Measurements from ENCODE around the gene OLFML3.
A peak's percentile ranks its signal among the peaks of the same experiment; 100 is the strongest.

Gene OLFML3

DNA sequence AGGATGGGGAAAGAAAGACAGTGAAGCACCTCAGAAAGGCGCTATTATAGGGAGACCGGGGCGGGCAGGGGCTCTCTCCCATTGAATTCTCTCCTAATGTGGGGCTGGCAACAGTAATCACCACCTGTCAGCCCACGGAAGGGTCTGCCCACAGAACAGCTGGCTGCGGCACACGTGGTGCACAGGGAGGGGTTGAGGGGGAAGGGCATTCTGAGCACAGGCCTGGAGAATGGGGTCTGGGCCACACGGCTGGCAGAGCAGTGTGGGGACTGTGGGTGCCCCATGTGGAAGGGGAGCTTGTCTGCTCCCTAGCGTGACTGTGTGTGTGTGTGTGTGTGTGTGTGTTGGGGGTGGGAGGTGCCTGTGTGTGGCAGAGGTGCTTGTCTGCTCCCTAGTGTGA, 4.1 kb downstream of the OLFML3 start:
- no peak for TF ChIP-seq CTCF (conservative IDR thresholded peaks at IDR 0.05; ENCODE audit: low read length)
- peak overlapping the region; percentile 82 for H3K4me3 ChIP-seq (ENCODE audit: low read length)
- DNase-seq (ENCODE audit: low read depth), result no peak

GRCh38 chr1:113983826-113984225, 4.6 kb downstream of the OLFML3 start:
- H3K4me3 ChIP-seq (ENCODE audit: low read length), result peak overlapping the region; percentile 82
- TF ChIP-seq CTCF (conservative IDR thresholded peaks at IDR 0.05; ENCODE audit: low read length), result no peak
- no peak for DNase-seq (ENCODE audit: low read depth)

DNA sequence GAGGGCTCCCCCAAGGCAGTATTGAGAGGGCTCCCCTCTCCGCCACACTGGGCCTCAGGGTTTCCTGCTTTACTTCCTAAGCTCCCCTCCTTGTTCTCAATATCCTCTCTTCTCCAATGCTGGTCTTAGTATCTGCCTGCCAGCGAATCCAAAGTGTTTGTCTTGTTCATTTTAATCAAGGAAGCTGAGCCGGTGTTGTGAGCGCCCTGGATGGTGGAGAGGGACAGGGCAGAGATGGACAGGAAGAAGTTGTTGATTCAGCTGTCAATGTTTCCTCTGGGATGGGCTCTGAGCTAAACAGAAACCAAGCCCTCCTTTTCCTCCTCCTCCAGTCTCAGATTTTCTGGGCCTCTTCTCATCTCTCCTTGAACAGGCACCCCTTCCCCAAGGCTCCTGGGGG, 5.4 kb downstream of the OLFML3 start:
- no peak for TF ChIP-seq CTCF (conservative IDR thresholded peaks at IDR 0.05; ENCODE audit: low read length)
- DNase-seq (ENCODE audit: low read depth), result no peak
- H3K4me3 ChIP-seq (ENCODE audit: low read length), result no peak overlapping the region

- no peak for DNase-seq (ENCODE audit: low read depth)
- no peak for TF ChIP-seq CTCF (conservative IDR thresholded peaks at IDR 0.05; ENCODE audit: low read length)
- H3K4me3 ChIP-seq (ENCODE audit: low read length), result no peak overlapping the region
Observed at GRCh38 chr1:113986802-113987201, 7.5 kb downstream of the OLFML3 start.

DNA sequence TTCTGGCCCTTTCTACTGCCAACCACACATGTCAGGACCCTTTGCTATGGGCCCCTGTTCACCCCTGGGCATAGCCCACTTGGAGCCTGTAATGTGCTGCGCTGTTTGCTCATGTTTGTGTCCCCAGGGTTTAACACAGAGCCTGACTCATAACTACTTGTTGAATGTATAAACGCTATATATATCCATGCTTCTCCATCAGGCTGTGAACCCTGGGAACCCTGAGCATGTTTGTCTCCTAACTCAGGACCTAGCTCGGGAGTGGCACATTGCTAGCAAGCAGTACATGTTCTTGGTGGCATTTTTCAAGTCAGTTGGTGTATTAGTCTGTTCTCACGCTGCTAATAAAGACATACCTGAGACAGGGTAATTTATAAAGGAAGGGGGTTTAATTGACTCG, 8.0 kb downstream of the OLFML3 start:
- no peak for DNase-seq (ENCODE audit: low read depth)
- no peak overlapping the region for H3K4me3 ChIP-seq (ENCODE audit: low read length)
- TF ChIP-seq CTCF (conservative IDR thresholded peaks at IDR 0.05; ENCODE audit: low read length), result no peak

DNA sequence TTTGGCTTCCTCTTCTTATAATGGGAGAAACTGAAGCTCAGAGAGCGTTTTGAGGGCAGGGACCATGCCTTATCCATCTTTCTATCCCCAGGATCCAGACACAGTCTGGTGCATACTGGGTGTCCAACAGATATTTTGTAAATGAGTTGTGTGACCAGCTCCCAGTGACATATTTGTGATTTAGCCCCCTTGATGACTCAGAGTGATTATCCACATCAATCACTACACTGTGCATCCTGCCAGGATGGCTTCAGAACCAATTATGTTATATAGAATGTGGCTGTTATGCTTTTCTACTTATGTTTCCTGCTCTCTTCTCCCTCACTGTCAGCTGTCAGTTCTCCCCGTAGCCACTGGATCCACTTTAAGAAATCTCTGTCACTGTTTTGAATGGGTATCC, 11.3 kb downstream of the OLFML3 start:
- no peak overlapping the region for H3K4me3 ChIP-seq (ENCODE audit: low read length)
- DNase-seq (ENCODE audit: low read depth), result no peak
- TF ChIP-seq CTCF (conservative IDR thresholded peaks at IDR 0.05; ENCODE audit: low read length), result no peak

- no peak overlapping the region for H3K4me3 ChIP-seq (ENCODE audit: low read length)
- no peak for DNase-seq (ENCODE audit: low read depth)
- TF ChIP-seq CTCF (conservative IDR thresholded peaks at IDR 0.05; ENCODE audit: low read length), result no peak
Observed at GRCh38 chr1:113990961-113991360, 11.7 kb downstream of the OLFML3 start.

Measured in AG10803 (cell line).